HL-60 (cell line): ENCODE results near the gene B9D2.

Experiments used
- DNase-seq, 2 experiments: peaks; one replicate each; pipeline ENCODE4 v3.0.0-alpha.2; 2010 to 2020; ENCODE audit warnings: low read depth in 1 of 2, low spot score in 1 of 2
- H3K27ac ChIP-seq: fragments of 250-450 bp; sonication (Bioruptor Pico); replicated peaks from 2 replicates; pipeline ENCODE4 v1.5.1; 2020; ENCODE audit warnings: mild to moderate bottlenecking, moderate library complexity
- H3K27me3 ChIP-seq: fragments of 250-450 bp; sonication (Bioruptor Pico); 2 replicates; pipeline ENCODE4 v1.5.1; 2021; ENCODE audit warnings: mild to moderate bottlenecking, moderate library complexity; ENCODE audit not compliant: insufficient read depth, poor library complexity, severe bottlenecking
- H3K4me3 ChIP-seq: replicated peaks from 2 replicates; pipeline ENCODE4 v1.5.1; 2011; ENCODE audit warnings: mild to moderate bottlenecking, control low read depth, low read length; ENCODE audit not compliant: insufficient read depth
- GABPA ChIP-seq: IDR thresholded peaks from 2 replicates; pipeline ENCODE4 v1.6.1; 2012; ENCODE audit warnings: low read depth
- POLR2AphosphoS5 ChIP-seq: IDR thresholded peaks from 2 replicates; pipeline ENCODE4 v1.6.1; 2012; ENCODE audit warnings: low read depth
- REST ChIP-seq: IDR thresholded peaks from 2 replicates; pipeline ENCODE4 v1.6.1; 2012; ENCODE audit warnings: low read depth; ENCODE audit not compliant: insufficient replicate concordance
- SPI1 ChIP-seq: IDR thresholded peaks from 2 replicates; pipeline ENCODE4 v1.6.1; 2012; ENCODE audit warnings: low read depth, mild to moderate bottlenecking, borderline replicate concordance
- TF ChIP-seq, protein P1 (sequence below): IDR thresholded peaks from one replicate; pipeline ENCODE4 v1.5.1; 2011; ENCODE audit warnings: low read length, control low read depth, inconsistent platforms; ENCODE audit not compliant: insufficient read depth

B9D2 gene

DNA sequence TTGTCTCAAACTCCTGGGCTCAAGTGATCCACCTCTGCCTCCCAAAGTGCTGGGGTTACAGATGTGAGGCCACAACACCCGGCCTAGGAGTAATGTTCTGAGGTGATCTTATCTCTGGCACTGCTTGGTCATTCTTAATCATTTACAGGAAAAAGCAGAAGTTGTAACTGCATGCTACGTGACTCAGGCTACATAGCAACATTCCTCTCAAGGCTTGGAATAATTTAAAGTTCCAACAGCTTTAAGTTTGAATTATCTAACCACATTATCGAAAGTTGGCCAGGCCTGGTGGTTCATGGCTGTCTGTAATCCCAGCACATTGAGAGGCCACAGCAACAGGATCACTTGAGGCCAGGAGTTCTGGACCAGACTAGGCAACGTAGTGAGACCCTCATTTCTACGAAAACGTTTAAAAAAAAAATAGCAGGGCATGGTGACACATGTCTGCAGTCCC, 3.9 kb upstream of the B9D2 start:
- TF ChIP-seq GABPA (no peak), SPI1 (peak; percentile 13; the same call in 1 of the 2 replicates)
- peak in 1 of 2 experiments; percentile 69 for DNase-seq
- no peaks in the 10 kb centered on the region for H3K27me3 ChIP-seq
- H3K4me3 ChIP-seq = no peak overlapping the region
- H3K27ac ChIP-seq = peak overlapping the region; percentile 79

DNA sequence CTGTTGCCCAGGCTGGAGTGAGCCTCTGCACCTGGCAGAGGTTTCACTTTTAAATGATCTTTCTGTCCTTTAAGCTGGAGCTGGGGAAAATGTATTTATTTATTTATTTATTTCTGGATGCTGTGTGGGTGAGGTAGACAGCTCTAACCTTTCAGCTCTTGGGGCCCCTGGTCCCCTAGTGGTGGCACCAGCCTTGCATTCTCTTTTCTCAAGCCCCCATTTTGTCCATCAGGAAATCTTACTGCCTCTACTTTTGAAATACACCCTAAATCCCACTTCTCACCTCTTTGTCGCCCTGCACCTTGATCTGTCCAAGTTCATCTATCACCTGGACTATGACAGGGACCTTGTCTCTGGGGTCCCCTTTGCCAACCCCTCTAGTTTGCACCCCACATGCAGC, 2.1 kb upstream of the B9D2 start:
- no peaks in the 10 kb centered on the region for H3K27me3 ChIP-seq
- no peak overlapping the region for H3K4me3 ChIP-seq
- no peak for DNase-seq
- TF ChIP-seq GABPA (no peak), SPI1 (no peak)
- H3K27ac ChIP-seq = no peak overlapping the region

DNA sequence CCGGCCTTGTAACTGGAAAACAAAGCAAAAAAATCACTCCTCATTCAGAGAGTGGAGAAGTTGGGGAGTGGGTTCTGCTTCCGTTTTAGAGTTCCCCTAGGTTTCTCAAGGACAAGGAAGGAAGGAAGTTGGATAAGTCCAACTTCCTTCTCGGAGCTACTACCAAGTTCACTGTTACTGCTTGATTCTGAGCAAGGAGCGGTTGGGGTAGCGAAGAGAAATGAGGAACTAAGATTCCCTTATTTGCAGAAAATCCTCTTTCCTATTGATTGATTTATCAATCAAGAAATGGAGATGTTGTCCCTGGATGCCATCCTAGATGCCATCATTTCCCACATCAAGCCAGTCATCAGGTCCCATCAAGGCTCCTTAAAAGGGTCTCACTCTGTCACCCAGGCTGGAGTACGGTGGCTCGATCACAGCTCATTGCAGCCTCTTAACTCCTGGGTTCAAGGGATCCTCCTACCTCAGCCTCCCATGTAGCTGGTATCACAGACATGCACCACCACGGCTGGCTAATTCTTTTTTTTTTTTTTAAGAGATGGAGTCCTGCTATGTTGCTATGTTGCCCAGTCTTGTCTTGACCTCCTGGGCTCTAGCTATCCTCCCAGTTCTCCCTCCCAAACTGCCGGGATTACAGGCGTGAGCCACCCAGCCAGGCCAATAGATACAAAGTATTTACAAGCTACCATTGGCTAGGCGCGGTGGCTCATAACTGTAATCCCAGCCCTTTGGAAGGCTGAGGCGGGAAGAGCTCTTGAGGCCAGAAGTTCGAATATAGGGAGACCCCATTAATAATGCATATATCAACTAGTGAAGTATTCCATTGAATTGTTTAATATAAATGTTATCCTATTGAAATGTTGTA, 809 bp upstream of the B9D2 start:
- Histone ChIP-seq H3K4me3 (peak overlapping the region; percentile 53), H3K27ac (peak overlapping the region; percentile 100), H3K27me3 (no peaks in the 10 kb centered on the region)
- DNase-seq = peak; percentile 56 to 78
- TF ChIP-seq SPI1 (peak; percentile 62; the same call in 1 of the 2 replicates), REST (no peak)

DNA sequence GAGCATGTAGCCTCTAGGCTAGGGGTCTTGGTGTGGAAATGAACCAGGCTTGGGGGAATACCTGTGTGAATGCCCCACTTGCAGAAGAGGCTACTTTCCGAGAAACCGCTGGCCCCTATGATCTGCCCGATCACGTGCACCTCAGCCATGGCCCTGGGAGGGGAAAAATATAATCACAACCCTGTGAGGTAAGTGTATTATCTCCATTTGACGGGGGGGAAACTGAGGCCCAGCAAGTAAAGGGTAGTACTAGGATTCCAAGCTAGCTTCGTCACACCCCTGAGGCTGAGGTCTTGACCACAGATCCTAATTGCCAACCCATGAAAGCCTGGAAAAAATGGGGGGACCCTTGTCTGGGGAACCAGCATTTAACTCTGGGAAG, 587 bp downstream of the B9D2 start:
- TF ChIP-seq SPI1 = no peak
- TF ChIP-seq POLR2AphosphoS5 = no peak
- TF ChIP-seq REST = no peak
- no peak for TF ChIP-seq GABPA
- TF ChIP-seq, protein P1, sequence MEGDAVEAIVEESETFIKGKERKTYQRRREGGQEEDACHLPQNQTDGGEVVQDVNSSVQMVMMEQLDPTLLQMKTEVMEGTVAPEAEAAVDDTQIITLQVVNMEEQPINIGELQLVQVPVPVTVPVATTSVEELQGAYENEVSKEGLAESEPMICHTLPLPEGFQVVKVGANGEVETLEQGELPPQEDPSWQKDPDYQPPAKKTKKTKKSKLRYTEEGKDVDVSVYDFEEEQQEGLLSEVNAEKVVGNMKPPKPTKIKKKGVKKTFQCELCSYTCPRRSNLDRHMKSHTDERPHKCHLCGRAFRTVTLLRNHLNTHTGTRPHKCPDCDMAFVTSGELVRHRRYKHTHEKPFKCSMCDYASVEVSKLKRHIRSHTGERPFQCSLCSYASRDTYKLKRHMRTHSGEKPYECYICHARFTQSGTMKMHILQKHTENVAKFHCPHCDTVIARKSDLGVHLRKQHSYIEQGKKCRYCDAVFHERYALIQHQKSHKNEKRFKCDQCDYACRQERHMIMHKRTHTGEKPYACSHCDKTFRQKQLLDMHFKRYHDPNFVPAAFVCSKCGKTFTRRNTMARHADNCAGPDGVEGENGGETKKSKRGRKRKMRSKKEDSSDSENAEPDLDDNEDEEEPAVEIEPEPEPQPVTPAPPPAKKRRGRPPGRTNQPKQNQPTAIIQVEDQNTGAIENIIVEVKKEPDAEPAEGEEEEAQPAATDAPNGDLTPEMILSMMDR = no peak
- DNase-seq = no peak
- Histone ChIP-seq H3K27ac (peak overlapping the region; percentile 100), H3K27me3 (no peaks in the 10 kb centered on the region), H3K4me3 (peak overlapping the region; percentile 53)

DNA sequence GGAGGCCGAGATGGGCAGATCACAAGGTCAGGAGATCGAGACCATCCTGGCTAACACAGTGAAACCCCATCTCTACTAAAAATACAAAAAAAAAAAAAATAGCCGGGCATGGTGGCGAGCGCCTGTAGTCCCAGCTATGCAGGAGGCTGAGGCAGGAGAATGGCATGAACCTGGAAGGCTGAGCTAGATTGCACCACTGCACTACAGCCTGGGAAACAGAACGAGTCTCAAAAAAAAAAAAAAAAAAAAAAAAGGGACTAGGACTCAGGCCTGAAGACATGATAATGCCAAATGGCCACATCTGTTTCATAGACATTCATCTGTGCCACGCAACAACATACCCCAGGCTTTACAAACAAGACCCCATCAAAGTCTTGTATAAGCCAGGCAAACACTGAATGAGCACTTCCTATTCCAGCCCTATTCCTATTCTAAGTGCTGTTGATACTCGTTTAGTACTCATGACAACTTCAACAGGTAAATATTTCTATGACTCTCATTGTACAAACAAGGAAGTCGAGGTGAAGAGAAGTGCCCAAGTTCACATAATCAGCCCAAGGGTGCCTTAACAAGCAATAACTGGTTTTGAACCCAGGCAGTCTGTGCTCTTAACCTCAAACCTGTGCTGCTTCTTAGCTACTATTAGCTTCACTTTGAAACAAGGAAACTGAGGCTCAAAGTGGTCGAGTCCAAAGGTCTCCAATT, 1.7 kb downstream of the B9D2 start:
- H3K27me3 ChIP-seq = no peaks in the 10 kb centered on the region
- H3K4me3 ChIP-seq = no peak overlapping the region
- DNase-seq = no peak
- TF ChIP-seq SPI1 = no peak
- TF ChIP-seq POLR2AphosphoS5 = no peak
- TF ChIP-seq, protein P1 = no peak
- no peak for TF ChIP-seq GABPA
- no peak for TF ChIP-seq REST
- H3K27ac ChIP-seq = no peak overlapping the region
